GM12864 (cell line): ENCODE data around the gene PEX7.

Experiments used
- DNase-seq: peaks from one replicate; pipeline ENCODE4 v3.0.0-alpha.2; 2011; ENCODE audit warnings: low read depth
- H3K4me3 ChIP-seq: 2 replicates; pipeline ENCODE4 v1.5.1; 2011; ENCODE audit warnings: mild to moderate bottlenecking, low read depth, low read length, control low read depth
- TF ChIP-seq, protein P1 (sequence below): IDR thresholded peaks from 2 replicates; pipeline ENCODE4 v1.5.1; 2011; ENCODE audit warnings: low read depth, mild to moderate bottlenecking, moderate library complexity, low read length, control low read depth, inconsistent platforms; ENCODE audit errors: missing control alignments

The PEX7 gene

DNA sequence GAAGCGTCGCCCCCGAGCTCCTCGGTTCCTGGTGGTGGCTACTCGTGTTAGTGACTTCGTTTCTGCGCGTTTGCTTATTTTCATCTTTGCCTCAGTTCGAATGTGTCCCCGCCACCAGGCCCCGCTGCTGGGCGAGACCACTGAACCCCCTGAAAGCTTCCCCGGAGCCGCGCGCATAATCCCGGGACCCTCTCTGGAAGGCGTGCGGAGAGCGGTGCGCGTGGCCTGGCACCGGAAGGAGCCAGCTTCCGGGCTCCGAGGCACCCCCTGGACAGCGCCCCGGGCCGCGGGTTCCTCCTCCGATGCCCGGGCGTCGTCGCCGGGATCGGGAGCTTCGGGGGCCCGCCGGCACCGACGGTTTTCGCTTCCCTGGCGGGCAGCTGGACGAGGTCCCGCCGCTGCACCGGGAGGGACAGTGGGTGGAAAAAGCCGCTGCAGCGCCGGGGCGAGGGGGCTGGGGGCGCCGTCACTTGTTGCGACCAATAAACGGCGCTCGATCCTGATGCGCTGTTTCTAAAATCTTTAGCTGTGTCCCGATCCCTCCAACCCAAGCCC, 99.1 kb downstream of the PEX7 start:
- TF ChIP-seq, protein P1, sequence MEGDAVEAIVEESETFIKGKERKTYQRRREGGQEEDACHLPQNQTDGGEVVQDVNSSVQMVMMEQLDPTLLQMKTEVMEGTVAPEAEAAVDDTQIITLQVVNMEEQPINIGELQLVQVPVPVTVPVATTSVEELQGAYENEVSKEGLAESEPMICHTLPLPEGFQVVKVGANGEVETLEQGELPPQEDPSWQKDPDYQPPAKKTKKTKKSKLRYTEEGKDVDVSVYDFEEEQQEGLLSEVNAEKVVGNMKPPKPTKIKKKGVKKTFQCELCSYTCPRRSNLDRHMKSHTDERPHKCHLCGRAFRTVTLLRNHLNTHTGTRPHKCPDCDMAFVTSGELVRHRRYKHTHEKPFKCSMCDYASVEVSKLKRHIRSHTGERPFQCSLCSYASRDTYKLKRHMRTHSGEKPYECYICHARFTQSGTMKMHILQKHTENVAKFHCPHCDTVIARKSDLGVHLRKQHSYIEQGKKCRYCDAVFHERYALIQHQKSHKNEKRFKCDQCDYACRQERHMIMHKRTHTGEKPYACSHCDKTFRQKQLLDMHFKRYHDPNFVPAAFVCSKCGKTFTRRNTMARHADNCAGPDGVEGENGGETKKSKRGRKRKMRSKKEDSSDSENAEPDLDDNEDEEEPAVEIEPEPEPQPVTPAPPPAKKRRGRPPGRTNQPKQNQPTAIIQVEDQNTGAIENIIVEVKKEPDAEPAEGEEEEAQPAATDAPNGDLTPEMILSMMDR = no peak
- H3K4me3 ChIP-seq = peak overlapping the region; percentile 58
- no peak for DNase-seq

DNA sequence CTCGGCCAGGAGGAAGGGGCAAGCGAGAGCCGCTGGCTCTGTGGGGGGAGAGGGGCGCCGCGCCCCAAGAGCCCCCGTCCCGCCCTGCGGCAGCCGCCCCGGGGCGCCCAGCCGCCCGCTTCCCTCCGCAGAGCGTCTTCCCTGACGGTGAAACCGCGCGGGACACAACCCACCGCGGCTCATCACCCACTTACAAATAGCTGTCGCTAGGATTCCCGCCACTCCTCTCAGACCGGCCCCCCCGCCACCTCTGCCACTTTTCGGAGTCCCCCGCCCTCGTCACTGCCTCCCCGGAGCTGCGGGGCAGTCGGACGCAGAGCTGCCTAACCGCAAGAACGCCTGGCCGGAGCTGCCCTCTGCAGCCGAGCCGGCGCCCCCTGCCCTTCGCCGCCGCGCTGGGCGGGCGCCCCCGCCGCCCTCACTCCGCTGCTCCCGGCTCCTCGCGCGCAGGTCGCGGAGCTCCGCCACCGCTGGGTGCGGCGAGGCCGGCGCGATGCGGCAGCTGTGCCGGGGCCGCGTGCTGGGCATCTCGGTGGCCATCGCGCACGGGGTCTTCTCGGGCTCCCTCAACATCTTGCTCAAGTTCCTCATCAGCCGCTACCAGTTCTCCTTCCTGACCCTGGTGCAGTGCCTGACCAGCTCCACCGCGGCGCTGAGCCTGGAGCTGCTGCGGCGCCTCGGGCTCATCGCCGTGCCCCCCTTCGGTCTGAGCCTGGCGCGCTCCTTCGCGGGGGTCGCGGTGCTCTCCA, 99.7 kb downstream of the PEX7 start, which contains the start of gene SLC35D3:
Gene SLC35D3, plus strand, starts transcription at position 366 of the 749 bp plus-strand sequence. Its CDS starts 128 bp downstream, at position 494.
- TF ChIP-seq, protein P1 = no peak
- DNase-seq = no peak
- peak within 1 kb of the TSS; percentile 58 for H3K4me3 ChIP-seq

DNA sequence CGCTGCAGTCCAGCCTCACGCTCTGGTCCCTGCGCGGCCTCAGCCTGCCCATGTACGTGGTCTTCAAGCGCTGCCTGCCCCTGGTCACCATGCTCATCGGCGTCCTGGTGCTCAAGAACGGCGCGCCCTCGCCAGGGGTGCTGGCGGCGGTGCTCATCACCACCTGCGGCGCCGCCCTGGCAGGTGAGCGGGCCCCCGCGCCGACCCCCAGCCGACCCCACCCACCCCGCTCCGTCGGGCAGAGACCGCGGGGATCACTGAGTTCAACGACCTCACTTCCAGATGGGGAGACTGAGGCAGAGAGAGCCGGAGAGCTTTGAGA, 100.3 kb downstream of the PEX7 start:
- DNase-seq = no peak
- TF ChIP-seq, protein P1 = no peak
- H3K4me3 ChIP-seq = peak overlapping the region; percentile 58

DNA sequence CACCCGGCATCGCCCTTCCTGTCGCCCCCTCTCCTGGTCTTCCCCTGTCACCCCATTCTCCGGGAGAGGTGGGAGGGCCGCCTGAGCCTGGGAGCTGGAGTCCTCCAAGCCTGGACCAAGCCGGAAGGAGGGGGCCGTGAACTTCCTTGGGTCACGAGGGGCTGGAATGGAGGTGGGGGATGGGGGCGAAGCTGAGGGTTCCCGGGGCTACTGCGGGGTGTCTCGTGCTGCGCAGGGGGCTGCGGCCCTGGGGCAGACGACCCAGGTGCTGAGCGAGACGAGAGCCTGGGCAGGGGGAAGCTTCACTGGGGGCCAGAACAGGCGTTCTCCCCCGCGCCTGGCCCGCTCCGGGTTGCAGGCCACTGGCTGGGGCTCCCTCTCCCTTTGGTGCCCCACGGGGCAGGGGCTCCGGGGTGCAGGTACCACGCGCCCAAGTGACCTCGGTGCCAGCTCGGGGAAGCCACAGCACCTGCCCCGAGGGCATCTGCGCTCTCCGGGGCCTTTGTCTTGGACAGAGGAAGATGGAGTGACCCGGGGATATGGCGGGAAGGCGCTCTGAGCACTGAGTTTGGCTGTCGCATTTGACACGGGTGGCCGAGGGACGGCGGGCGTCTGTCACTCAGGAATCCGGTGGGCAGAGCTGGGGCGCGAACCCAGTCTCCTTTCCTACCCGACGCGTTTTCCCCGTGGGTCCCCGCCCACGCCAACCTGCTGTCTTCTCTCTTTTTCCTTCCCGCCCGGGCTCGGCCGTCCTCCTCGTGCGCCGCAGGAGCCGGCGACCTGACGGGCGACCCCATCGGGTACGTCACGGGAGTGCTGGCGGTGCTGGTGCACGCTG, 100.9 kb downstream of the PEX7 start:
- DNase-seq = no peak

DNA sequence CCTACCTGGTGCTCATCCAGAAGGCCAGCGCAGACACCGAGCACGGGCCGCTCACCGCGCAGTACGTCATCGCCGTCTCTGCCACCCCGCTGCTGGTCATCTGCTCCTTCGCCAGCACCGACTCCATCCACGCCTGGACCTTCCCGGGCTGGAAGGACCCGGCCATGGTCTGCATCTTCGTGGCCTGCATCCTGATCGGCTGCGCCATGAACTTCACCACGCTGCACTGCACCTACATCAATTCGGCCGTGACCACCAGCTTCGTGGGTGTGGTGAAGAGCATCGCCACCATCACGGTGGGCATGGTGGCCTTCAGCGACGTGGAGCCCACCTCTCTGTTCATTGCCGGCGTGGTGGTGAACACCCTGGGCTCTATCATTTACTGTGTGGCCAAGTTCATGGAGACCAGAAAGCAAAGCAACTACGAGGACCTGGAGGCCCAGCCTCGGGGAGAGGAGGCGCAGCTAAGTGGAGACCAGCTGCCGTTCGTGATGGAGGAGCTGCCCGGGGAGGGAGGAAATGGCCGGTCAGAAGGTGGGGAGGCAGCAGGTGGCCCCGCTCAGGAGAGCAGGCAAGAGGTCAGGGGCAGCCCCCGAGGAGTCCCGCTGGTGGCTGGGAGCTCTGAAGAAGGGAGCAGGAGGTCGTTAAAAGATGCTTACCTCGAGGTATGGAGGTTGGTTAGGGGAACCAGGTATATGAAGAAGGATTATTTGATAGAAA, 101.7 kb downstream of the PEX7 start:
- TF ChIP-seq, protein P1 = no peak
- H3K4me3 ChIP-seq = no peak overlapping the region
- DNase-seq = no peak

More for the DNA sequence above, 100.9 kb downstream of the PEX7 start:
- H3K4me3 ChIP-seq = no peak overlapping the region
- TF ChIP-seq, protein P1 = no peak

DNA sequence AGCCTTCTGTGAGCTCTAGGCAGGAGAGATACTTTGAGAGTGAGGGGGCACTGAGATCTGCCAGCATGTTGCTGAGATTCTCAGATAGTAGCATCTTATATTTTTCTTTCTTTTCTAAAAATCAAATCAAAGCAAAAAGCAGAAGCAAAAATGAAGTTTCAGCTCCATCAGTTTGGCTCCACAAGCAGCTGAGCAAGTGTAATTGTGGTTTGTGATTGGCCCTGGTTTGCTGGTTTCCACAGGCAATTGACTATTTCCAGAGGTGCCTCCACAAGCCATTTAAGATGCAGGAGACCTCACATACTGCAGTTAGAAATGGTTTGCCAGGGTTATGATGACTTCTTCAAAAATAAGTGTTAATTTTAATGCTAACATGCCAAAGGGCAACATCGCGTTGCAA, 104.0 kb downstream of the PEX7 start:
- TF ChIP-seq, protein P1 = no peak
- H3K4me3 ChIP-seq = no peak overlapping the region
- no peak for DNase-seq
